ENCODE data around the gene BCAS3.

DNA sequence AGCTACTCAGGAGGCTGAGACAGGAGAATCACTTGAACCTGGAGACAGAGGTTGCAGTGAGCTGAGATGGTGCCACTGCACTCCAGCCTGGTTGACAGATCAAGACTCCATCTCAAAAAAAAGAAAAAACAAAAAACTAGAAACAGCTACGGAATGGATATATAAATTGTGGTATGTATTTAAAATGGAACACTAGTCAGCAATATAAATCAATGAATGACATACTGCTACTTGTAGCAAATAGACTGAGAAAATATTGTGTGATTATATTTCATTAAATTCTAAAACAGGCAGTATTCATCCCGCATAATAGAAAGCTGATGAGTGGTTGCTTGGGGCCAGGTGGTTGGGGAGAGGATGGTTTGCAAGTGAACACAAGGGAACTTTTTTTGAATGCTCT lies 261.7 kb downstream of the BCAS3 start:
- TF ChIP-seq, protein P1, sequence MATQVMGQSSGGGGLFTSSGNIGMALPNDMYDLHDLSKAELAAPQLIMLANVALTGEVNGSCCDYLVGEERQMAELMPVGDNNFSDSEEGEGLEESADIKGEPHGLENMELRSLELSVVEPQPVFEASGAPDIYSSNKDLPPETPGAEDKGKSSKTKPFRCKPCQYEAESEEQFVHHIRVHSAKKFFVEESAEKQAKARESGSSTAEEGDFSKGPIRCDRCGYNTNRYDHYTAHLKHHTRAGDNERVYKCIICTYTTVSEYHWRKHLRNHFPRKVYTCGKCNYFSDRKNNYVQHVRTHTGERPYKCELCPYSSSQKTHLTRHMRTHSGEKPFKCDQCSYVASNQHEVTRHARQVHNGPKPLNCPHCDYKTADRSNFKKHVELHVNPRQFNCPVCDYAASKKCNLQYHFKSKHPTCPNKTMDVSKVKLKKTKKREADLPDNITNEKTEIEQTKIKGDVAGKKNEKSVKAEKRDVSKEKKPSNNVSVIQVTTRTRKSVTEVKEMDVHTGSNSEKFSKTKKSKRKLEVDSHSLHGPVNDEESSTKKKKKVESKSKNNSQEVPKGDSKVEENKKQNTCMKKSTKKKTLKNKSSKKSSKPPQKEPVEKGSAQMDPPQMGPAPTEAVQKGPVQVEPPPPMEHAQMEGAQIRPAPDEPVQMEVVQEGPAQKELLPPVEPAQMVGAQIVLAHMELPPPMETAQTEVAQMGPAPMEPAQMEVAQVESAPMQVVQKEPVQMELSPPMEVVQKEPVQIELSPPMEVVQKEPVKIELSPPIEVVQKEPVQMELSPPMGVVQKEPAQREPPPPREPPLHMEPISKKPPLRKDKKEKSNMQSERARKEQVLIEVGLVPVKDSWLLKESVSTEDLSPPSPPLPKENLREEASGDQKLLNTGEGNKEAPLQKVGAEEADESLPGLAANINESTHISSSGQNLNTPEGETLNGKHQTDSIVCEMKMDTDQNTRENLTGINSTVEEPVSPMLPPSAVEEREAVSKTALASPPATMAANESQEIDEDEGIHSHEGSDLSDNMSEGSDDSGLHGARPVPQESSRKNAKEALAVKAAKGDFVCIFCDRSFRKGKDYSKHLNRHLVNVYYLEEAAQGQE (IDR thresholded peaks at IDR 0.05; ENCODE audit: low read depth) = no peak
- TF ChIP-seq CEBPB (IDR thresholded peaks at IDR 0.05) (no peak), EP300 (IDR thresholded peaks at IDR 0.05; ENCODE audit: borderline replicate concordance) (no peak), EGR1 (IDR thresholded peaks at IDR 0.05) (no peak), CREB1 (IDR thresholded peaks at IDR 0.05; ENCODE audit: low read depth) (no peak)

Data from Ishikawa (cell line).